Transverse colon (tissue), 3 donors: ENCODE data around the gene DRG2.

ENCODE experiments used
- CTCF ChIP-seq, 5 experiments: fragments of 200-600 bp in 3 of 5; fragments of 450-650 bp in 2 of 5; sonication (generic) in 3 of 5; IDR thresholded peaks; 1 replicate in 2 of 5; 2 replicates in 3 of 5; pipeline ENCODE4 v1.5.1; 2016 to 2017; ENCODE audit warnings: antibody characterized with exemption in 5 of 5, inconsistent platforms in 3 of 5, mild to moderate bottlenecking in 2 of 5, moderate library complexity in 1 of 5
- EP300 ChIP-seq: sonication (generic); formaldehyde crosslinking; IDR thresholded peaks from one replicate; pipeline ENCODE4 v1.6.1; 2017; ENCODE audit warnings: antibody characterized with exemption, low read depth
- POLR2A ChIP-seq: fragments of 450-650 bp; IDR thresholded peaks from one replicate; pipeline ENCODE4 v1.6.1; 2016; ENCODE audit warnings: antibody characterized with exemption, mild to moderate bottlenecking, moderate library complexity

GRCh38 chr17:18087610-18088491 is at the start of gene DRG2:
- peak in 2 of 5 experiments; percentile 12 for TF ChIP-seq CTCF (IDR thresholded peaks at IDR 0.05)
- peak; percentile 41 for TF ChIP-seq POLR2A
- TF ChIP-seq EP300, result no peak
